ENCODE measurements around the gene SGCD.

SGCD gene

GRCh38 chr5:156589104-156589945 is 262.4 kb downstream of the SGCD start:
- DNase-seq (ENCODE audit: low spot score) = no peak
- no peak for TF ChIP-seq CTCF (conservative IDR thresholded peaks at IDR 0.05; ENCODE audit: low read depth)
- no peak overlapping the region for H3K27ac ChIP-seq
- CTCF ChIA-PET = interaction anchor here (0.5 kb wide), 1 partner anchor 1317 kb away, joined by 4 read pairs; no protein-coding TSS in a partner anchor
- POLR2A ChIA-PET (ENCODE audit: low non-redundant PET) = no interaction called here

GRCh38 chr5:156589946-156590216 is 262.9 kb downstream of the SGCD start:
- no peak overlapping the region for H3K27ac ChIP-seq
- ChIA-PET CTCF (no interaction called here), POLR2A (ENCODE audit: low non-redundant PET) (no interaction called here)
- DNase-seq (ENCODE audit: low spot score) = no peak
- TF ChIP-seq CTCF (conservative IDR thresholded peaks at IDR 0.05; ENCODE audit: low read depth) = no peak

GRCh38 chr5:156590978-156591377 is 264.0 kb downstream of the SGCD start:
- H3K27ac ChIP-seq = no peak overlapping the region
- no peak for DNase-seq (ENCODE audit: low spot score)
- POLR2A ChIA-PET (ENCODE audit: low non-redundant PET) = no interaction called here
- CTCF ChIA-PET = no interaction called here
- TF ChIP-seq CTCF (conservative IDR thresholded peaks at IDR 0.05; ENCODE audit: low read depth) = no peak

GRCh38 chr5:156591631-156592030 is 264.7 kb downstream of the SGCD start:
- DNase-seq (ENCODE audit: low spot score) = no peak
- CTCF ChIA-PET = no interaction called here
- POLR2A ChIA-PET (ENCODE audit: low non-redundant PET) = no interaction called here

GRCh38 chr5:156593546-156593945 is 266.6 kb downstream of the SGCD start:
- CTCF ChIA-PET = no interaction called here
- H3K27ac ChIP-seq = no peak overlapping the region
- POLR2A ChIA-PET (ENCODE audit: low non-redundant PET) = no interaction called here
- no peak for DNase-seq (ENCODE audit: low spot score)
- TF ChIP-seq CTCF (conservative IDR thresholded peaks at IDR 0.05; ENCODE audit: low read depth) = no peak

More at GRCh38 chr5:156591631-156592030, 264.7 kb downstream of the SGCD start:
- TF ChIP-seq CTCF (conservative IDR thresholded peaks at IDR 0.05; ENCODE audit: low read depth) = no peak
- H3K27ac ChIP-seq = no peak overlapping the region

- ChIA-PET CTCF (no interaction called here), POLR2A (ENCODE audit: low non-redundant PET) (no interaction called here)
- no peak for DNase-seq (ENCODE audit: low spot score)
- TF ChIP-seq CTCF (conservative IDR thresholded peaks at IDR 0.05; ENCODE audit: low read depth) = no peak
- H3K27ac ChIP-seq = no peak overlapping the region
Observed at GRCh38 chr5:156594406-156594805, 267.4 kb downstream of the SGCD start.

Measured in RWPE1 (cell line).